ENCODE results near the gene REPS2.

DNA sequence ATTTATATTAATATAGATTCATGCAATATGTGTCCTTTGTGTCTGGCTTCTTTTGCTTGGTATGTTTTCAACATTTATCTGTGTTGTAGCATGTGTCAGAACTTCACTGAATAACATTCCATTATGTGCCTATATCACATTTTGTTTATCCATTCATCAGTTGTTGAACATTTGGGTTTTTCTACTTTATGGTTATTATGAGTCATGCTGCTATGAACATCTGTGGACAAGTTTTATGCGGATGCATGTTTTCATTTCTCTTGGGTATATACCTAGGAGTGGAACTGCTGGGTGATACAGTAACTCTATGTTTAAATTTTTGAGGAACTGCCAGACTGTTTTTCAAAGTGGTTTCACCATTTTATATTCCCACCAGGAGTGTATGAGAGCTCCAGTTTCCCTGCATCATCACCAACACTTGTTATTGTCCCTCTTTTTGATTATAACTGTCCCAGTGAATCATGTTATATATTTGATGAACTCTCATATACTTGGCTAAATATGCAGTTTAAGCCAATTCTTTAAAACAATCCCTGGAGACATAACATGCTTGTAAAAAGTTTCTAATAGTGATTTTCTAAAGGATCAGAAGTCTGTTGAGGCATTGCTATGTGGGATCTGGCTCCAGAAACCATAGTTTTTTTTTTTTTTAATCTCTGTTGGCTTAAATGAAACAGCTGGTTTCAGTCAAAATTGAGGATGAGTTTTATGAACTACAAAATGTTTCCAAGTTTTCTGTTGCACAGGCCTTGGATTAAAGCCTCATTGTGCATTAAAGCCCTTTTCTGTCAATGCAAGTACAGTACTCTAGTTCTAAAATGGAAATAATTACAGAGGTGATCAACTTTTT, 21.6 kb upstream of the REPS2 start:
- TF ChIP-seq, protein P1, sequence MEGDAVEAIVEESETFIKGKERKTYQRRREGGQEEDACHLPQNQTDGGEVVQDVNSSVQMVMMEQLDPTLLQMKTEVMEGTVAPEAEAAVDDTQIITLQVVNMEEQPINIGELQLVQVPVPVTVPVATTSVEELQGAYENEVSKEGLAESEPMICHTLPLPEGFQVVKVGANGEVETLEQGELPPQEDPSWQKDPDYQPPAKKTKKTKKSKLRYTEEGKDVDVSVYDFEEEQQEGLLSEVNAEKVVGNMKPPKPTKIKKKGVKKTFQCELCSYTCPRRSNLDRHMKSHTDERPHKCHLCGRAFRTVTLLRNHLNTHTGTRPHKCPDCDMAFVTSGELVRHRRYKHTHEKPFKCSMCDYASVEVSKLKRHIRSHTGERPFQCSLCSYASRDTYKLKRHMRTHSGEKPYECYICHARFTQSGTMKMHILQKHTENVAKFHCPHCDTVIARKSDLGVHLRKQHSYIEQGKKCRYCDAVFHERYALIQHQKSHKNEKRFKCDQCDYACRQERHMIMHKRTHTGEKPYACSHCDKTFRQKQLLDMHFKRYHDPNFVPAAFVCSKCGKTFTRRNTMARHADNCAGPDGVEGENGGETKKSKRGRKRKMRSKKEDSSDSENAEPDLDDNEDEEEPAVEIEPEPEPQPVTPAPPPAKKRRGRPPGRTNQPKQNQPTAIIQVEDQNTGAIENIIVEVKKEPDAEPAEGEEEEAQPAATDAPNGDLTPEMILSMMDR (conservative IDR thresholded peaks at IDR 0.05; ENCODE audit: low read length): no peak
- TF ChIP-seq EZH2phosphoT487 (IDR thresholded peaks at IDR 0.05; ENCODE audit: borderline replicate concordance, low read depth, low read length): no peak
